ENCODE measurements around the gene C6orf136.
"Not testable (repeated sequence)": the region's sequence is repeated elsewhere in the genome, so short reads cannot be mapped to it uniquely, and the experiment has no call there.

Gene C6orf136

GRCh38 chr6:30615958-30616810 lies 30.7 kb upstream of the C6orf136 start:
- no peak for DNase-seq

GRCh38 chr6:30616811-30617564 lies 29.9 kb upstream of the C6orf136 start, which contains the start of gene PPP1R10:
Gene PPP1R10, minus strand, starts transcription at chr6:30617243. Its CDS starts 7,299 bp downstream, at chr6:30609944.
- DNase-seq: peak; percentile 100

GRCh38 chr6:30617565-30618269 lies 29.2 kb upstream of the C6orf136 start, which contains the start of gene MRPS18B:
Gene MRPS18B, plus strand, starts transcription at chr6:30617840. Its CDS starts 26 bp downstream, at chr6:30617866.
- peak; percentile 98 for DNase-seq

GRCh38 chr6:30618270-30618797 lies 28.6 kb upstream of the C6orf136 start:
- no peak for DNase-seq

GRCh38 chr6:30619561-30619960 lies 27.4 kb upstream of the C6orf136 start:
- DNase-seq: no peak

GRCh38 chr6:30625511-30625910 lies 21.4 kb upstream of the C6orf136 start:
- no peak for DNase-seq

- peak; percentile 76 for DNase-seq
Measured at GRCh38 chr6:30626484-30627366, 20.2 kb upstream of the C6orf136 start, which contains the start of gene ATAT1. Gene ATAT1, plus strand, starts transcription at chr6:30626874.

GRCh38 chr6:30635834-30636233 lies 11.1 kb upstream of the C6orf136 start:
- no peak for DNase-seq

- DNase-seq: no peak
Measured at GRCh38 chr6:30640481-30640880, 6.5 kb upstream of the C6orf136 start.

- DNase-seq: no peak
Measured at GRCh38 chr6:30641048-30641447, 5.9 kb upstream of the C6orf136 start.

GRCh38 chr6:30643656-30644055 lies 3.3 kb upstream of the C6orf136 start:
- no peak for DNase-seq

- DNase-seq: no peak
Measured at GRCh38 chr6:30644769-30645168, 2.2 kb upstream of the C6orf136 start.

GRCh38 chr6:30645989-30646388 lies 944 bp upstream of the C6orf136 start:
- DNase-seq: no peak

- DNase-seq: peak; percentile 47
Measured at GRCh38 chr6:30647242-30648116, 546 bp downstream of the C6orf136 start.

- no peak for DNase-seq
Measured at GRCh38 chr6:30651143-30651542, 4.2 kb downstream of the C6orf136 start.

- no peak for DNase-seq
Measured at GRCh38 chr6:30654798-30655742, 8.1 kb downstream of the C6orf136 start.

- DNase-seq: no peak
Measured at GRCh38 chr6:30655743-30656094, 8.8 kb downstream of the C6orf136 start.

GRCh38 chr6:30656513-30656912 lies 9.6 kb downstream of the C6orf136 start:
- DNase-seq: no peak

GRCh38 chr6:30657454-30657853 lies 10.5 kb downstream of the C6orf136 start:
- no peak for DNase-seq

GRCh38 chr6:30657922-30658321 lies 11.0 kb downstream of the C6orf136 start:
- not testable (repeated sequence) for DNase-seq

All from fibroblast of skin of right quadriceps (primary cell).